Osteoblast (primary cell): ENCODE data around the gene PALD1. TPM values are rescaled to one million over a fixed set of nuclear protein-coding genes. Genes with fewer than 3 reads are reported as not detected.

Experiments
- DNase-seq: peaks from one replicate; pipeline ENCODE4 v3.0.0; 2011; ENCODE audit warnings: low spot score, mixed read lengths; ENCODE audit not compliant: insufficient read length; ENCODE audit errors: missing footprints
- H2AFZ ChIP-seq: 2 replicates; pipeline ENCODE4 v1.6.0; 2011; ENCODE audit warnings: mild to moderate bottlenecking, low read length
- H3K27ac ChIP-seq: 2 replicates; pipeline ENCODE4 v1.5.1; 2011; ENCODE audit warnings: mild to moderate bottlenecking, low read depth, low read length, moderate library complexity
- H3K27me3 ChIP-seq: 2 replicates; pipeline ENCODE4 v1.6.0; 2012; ENCODE audit warnings: mild to moderate bottlenecking, control low read depth, inconsistent platforms, low read length, moderate library complexity; ENCODE audit not compliant: insufficient read depth
- H3K36me3 ChIP-seq: 2 replicates; pipeline ENCODE4 v1.5.1; 2011; ENCODE audit warnings: mild to moderate bottlenecking, low read length, control low read depth, moderate library complexity; ENCODE audit not compliant: insufficient read depth
- H3K4me1 ChIP-seq: 2 replicates; pipeline ENCODE4 v1.5.1; 2011; ENCODE audit warnings: mild to moderate bottlenecking, low read length, control low read depth, moderate library complexity; ENCODE audit not compliant: insufficient read depth
- H3K4me2 ChIP-seq: 2 replicates; pipeline ENCODE4 v1.6.0; 2011; ENCODE audit warnings: mild to moderate bottlenecking, low read length; ENCODE audit not compliant: insufficient read depth
- H3K4me3 ChIP-seq: fragments of 200-600 bp; sonication (generic); 3 replicates; pipeline ENCODE4 v1.5.1; 2012; ENCODE audit warnings: mild to moderate bottlenecking, low read length, inconsistent platforms; ENCODE audit not compliant: insufficient read depth
- H3K79me2 ChIP-seq: 2 replicates; pipeline ENCODE4 v1.6.0; 2012; ENCODE audit warnings: mild to moderate bottlenecking, low read length, control low read depth, inconsistent platforms; ENCODE audit not compliant: insufficient read depth
- H3K9me3 ChIP-seq: 2 replicates; pipeline ENCODE4 v1.5.1; 2011; ENCODE audit warnings: low read depth, low read length, control low read depth
- H4K20me1 ChIP-seq: 2 replicates; pipeline ENCODE4 v1.6.0; 2012; ENCODE audit warnings: mild to moderate bottlenecking, low read length, control low read depth; ENCODE audit not compliant: insufficient read depth
- CTCF ChIP-seq: IDR thresholded peaks from 2 replicates; pipeline ENCODE4 v1.5.1; 2011; ENCODE audit warnings: mild to moderate bottlenecking, low read depth, low read length, moderate library complexity; ENCODE audit errors: extremely low read depth
- total RNA-seq: library from RNA; depleted of rRNA; stranded (reverse); fragments of >200 nt; gene quantifications from 2 replicates; pipeline ENCODE4 v1.2.3, GENCODE V29; 2012

The PALD1 gene
- total RNA-seq, 1 donor, result under 0.01 TPM

GRCh38 chr10:70557876-70558275 lies 79.3 kb downstream of the PALD1 start:
- Histone ChIP-seq H3K27me3 (no peaks in the 10 kb centered on the region), H2AFZ (no peak overlapping the region), H3K27ac (no peak overlapping the region), H3K4me3 (no peak overlapping the region), H4K20me1 (no peaks in the 10 kb centered on the region), H3K79me2 (no peaks in the 10 kb centered on the region), H3K36me3 (no peaks in the 10 kb centered on the region), H3K9me3 (no peaks in the 10 kb centered on the region), H3K4me2 (no peak overlapping the region), H3K4me1 (peaks cover 4% of the 10 kb centered on the region)
- TF ChIP-seq CTCF, result no peak
- DNase-seq, result no peak

GRCh38 chr10:70558295-70558694 lies 79.7 kb downstream of the PALD1 start:
- Histone ChIP-seq H3K27me3 (no peaks in the 10 kb centered on the region), H3K79me2 (no peaks in the 10 kb centered on the region), H3K27ac (no peak overlapping the region), H2AFZ (no peak overlapping the region), H3K4me1 (peaks cover 4% of the 10 kb centered on the region), H3K4me2 (no peak overlapping the region), H3K9me3 (no peaks in the 10 kb centered on the region), H4K20me1 (no peaks in the 10 kb centered on the region), H3K4me3 (no peak overlapping the region), H3K36me3 (no peaks in the 10 kb centered on the region)
- peak; percentile 53 for DNase-seq
- no peak for TF ChIP-seq CTCF

- Histone ChIP-seq H3K27me3 (no peaks in the 10 kb centered on the region), H3K27ac (no peak overlapping the region), H3K79me2 (no peaks in the 10 kb centered on the region), H3K4me1 (peaks cover 4% of the 10 kb centered on the region), H3K36me3 (no peaks in the 10 kb centered on the region), H2AFZ (peak overlapping the region; percentile 78), H4K20me1 (no peaks in the 10 kb centered on the region), H3K9me3 (no peaks in the 10 kb centered on the region), H3K4me3 (peak overlapping the region; percentile 48), H3K4me2 (peak overlapping the region; percentile 69)
- peak; percentile 71 for TF ChIP-seq CTCF
- DNase-seq, result peak; percentile 97
These were observed 80.6 kb downstream of the PALD1 start for GRCh38 chr10:70558871-70559810.

- H3K4me2 ChIP-seq, result no peak overlapping the region
- DNase-seq, result peak; percentile 79
- no peak for TF ChIP-seq CTCF
- no peak overlapping the region for H3K4me3 ChIP-seq
- H3K27ac ChIP-seq, result no peak overlapping the region
- H3K79me2 ChIP-seq, result no peaks in the 10 kb centered on the region
- H4K20me1 ChIP-seq, result no peaks in the 10 kb centered on the region
- no peaks in the 10 kb centered on the region for H3K9me3 ChIP-seq
- H2AFZ ChIP-seq, result no peak overlapping the region
- no peaks in the 10 kb centered on the region for H3K27me3 ChIP-seq
- peaks cover 4% of the 10 kb centered on the region for H3K4me1 ChIP-seq
- H3K36me3 ChIP-seq, result no peaks in the 10 kb centered on the region
These were observed 81.3 kb downstream of the PALD1 start for GRCh38 chr10:70559861-70560260.
